Activated gamma-delta T cell (primary cell): ENCODE measurements around the gene BYSL.
"Not testable (repeated sequence)": the region's sequence is repeated elsewhere in the genome, so short reads cannot be mapped to it uniquely, and the experiment has no call there.

Experiments used
- DNase-seq: peaks from one replicate; lab custom pipeline; 2025; lab: John Stamatoyannopoulos, UW

Gene BYSL

DNA sequence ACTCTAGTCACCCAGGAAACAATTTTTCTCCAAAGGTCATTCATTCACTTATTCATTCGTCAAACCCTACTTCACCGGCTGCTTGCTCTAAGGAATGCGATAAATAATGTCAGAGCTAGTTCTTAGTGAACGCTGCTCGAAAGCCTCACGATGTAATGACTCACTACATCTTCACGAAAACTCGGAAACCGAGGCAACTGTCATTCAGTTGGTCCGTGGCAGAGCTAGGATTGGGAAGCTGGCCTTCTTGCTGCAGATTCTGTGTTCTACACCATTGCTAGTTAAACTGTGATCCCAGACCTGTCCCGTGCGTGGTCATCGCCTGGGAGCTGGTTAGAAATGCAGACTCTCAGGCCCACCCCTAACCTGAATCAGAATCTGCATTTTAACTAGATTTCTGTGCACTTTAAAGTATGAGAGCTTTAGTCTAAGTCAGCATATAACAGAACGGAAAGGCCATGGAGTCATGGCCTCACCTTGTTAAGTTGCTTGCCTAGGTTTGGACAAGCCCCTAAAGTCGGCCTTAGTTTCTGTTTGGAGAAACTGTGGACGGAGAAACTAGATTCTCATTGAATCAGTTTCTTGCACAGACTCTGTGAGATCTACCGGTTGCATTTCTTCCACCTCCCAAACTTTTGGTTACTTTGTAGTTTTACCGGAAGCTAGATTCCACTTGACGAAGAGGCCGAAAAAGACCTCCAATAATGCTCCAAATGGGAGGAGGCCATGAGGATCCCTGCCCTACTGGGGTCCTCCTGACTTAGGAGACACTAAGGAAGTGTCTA lies 21.0 kb downstream of the BYSL start:
- no peak for DNase-seq

DNA sequence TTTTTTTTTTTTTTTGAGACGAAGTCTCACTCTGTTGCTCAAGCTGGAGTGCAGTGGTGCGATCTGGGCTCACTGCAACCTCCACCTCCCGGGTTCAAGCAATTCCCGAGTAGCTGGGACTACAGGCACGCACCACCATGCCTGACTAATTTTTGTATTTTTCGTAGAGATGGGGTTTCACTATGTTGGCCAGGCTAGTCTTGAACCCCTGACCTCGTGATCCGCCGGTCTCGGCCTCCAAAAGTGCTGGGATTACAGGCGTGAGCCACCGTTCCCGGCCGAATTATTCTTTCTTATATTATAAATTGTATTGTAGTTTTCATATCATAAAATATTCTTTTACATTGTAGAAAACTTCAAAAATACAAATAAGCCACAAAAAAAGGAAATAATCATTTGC lies 21.6 kb downstream of the BYSL start:
- not testable (repeated sequence) for DNase-seq

DNA sequence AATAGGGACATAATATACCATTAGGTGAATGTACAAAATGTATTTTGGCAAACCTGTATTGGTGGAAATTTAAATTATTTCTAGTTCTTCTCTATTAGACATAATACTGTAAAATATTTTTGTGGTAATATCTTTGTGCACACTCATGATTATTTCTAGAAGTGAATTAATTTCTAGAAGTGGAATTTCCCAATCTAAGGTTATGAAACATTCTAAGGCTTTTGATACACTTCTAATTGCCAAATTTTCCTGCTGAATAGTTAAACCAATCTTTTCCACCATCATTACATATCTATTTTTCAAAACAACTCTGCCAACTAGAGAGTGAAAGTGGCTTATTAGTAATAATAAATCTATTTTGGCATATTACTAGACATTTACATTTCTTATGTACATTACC lies 22.2 kb downstream of the BYSL start:
- DNase-seq: no peak

DNA sequence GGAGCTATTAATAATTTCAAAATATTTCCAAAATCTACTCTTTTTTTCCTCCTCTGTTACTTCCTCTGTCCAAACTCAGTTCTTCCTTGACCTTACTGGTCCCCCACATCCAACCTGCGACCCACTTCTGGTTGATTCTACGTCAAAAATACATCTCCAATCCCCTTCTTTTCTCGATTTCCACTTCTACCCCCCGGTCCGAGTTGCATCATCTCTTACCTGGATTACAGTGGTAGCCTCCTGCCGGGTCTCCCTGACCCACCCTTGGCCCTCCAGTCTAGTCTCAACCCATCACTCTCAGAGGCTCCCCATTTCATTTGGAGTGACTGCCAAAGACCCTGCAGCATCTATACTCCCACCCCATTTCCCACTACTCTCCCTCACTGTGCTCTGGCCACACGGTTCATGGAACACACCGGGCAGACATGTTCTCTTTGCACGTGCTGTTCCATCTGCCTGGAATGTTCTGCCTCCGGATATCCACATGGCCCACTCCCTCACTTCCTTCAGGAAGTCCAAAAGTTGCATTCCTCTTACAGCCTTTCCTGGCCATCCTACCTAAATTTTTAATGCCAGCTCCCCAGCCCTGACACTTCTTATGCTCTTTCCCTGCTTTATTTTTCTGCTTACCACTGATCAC lies 26.4 kb downstream of the BYSL start:
- DNase-seq: no peak

DNA sequence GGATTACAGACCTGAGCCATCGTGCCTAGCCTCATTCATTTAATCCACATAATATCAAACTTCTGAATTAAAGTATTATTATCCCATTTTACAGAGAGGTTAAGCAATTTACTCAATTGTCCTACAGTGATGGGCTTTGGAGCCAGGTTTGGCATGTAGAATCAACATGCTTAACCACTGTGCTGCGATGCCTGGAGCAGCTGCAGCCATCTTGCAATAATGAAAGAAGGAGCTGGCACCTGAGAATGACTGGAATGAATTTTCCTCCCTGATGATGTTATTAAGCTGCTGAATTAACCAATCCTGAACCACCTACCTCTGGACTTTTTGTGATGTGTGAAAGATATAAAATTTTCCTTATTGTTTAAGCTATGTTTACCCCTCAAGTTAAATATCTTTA lies 33.4 kb downstream of the BYSL start:
- DNase-seq: no peak

DNA sequence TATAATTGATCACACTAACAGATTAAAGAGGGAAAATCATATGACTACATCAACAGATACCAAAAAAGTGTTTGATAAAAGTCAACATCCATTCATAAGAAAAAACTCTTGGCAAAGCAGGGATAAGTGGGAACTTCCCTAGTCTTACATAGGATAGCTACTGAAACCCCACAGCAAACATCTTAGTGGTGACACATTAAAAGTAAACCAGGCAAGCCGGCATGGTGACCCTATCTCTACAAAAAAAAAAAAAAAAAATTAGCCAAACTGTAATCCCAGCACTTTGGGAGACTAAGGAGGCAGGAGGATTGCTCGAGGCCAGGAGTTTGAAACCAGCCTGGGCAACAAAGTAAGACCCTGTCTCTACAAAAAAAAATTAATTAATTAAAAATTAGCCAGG lies 34.1 kb downstream of the BYSL start:
- no peak for DNase-seq

DNA sequence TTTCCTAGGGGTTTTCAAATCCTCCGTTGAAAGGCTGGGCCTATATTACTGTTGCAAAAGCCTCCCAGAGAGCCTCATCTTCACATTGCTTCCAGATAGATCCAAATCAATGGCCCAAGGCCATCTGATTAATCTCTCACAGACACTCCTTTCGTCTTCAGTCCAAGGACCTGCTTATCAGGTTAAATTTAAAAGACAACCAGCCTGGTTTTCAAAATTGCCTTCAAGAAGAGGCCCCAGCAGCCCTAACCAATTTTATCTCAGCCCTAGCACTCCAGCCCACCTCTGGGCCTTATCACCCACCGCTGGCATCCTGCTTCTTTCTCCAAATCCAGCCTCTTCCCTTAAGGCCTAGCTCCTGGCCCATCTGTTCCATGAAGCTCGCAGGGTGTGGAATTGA lies 35.8 kb downstream of the BYSL start:
- no peak for DNase-seq

DNA sequence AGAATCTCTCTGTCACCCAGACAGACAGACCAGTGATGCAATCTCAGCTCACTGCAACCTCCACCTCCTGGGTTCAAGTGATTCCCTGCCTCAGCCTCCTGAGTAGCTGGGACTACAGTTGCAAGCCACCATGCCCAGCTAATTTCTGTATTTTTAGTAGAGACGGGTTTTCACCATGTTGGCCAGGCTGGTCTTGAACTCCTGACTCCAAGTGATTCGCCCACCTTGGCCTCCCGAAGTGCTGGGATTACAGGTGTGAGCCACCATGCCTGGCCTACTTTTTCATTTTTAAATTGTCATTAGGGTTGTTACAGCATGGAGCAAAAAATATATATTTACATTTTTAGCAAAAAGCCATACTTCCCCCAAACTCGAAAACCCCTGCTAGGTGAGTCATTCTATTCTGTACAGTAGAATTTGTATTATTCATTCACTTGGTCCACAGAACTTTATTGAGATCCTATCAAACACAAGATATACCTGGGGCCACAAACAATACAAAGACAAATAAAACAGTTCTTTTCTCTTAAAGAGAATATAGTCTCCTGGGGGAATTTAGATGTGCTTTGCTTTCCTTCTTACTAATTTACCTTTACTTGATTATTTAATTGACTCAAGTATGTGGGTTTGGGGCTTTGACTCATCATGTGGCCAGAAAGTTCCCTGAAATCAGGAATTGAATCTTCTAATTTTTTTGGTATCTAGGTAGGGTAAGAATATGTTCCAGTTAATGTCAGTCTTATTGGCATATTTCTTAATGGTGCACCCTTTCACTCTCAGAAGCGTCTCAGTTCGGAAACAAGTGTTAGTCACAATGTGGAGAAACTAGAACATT lies 36.9 kb downstream of the BYSL start:
- no peak for DNase-seq

DNA sequence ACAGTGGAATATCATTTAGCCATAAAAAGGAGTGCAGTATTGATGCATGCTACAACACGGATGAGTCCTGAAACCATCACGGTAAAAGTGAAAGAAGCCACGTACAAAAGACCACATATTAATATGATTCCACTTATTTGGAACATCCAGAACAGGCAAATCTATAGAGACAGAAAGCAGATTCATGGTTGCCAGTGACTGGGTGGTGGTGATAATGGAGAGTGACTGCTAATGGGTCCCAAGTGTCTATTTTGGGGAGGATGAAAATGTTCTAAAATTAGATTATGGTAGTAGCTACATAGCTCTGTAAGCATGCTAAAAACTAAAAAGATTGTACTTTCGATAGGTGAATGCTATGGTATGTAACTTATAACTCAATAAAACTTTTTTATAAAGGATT lies 38.7 kb downstream of the BYSL start:
- no peak for DNase-seq

DNA sequence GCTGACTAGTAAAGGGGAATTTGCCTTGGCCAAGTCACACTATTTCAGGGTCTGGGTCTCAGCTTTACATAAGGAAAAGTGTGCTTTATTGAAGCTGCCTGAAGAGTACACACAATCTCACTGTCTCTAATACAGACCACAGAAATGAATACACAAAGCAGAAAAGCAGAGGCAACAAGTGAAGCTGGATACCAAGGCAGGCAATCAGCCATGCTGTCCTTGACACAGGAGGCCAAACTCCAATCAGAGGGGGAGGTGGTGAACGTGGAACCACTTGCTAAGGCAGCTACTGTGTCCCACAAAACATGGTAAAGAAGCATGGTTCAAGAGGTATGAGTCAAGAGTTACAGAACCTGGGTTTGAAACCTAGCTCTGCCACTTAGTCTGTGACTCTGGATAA lies 42.1 kb downstream of the BYSL start:
- DNase-seq: no peak

DNA sequence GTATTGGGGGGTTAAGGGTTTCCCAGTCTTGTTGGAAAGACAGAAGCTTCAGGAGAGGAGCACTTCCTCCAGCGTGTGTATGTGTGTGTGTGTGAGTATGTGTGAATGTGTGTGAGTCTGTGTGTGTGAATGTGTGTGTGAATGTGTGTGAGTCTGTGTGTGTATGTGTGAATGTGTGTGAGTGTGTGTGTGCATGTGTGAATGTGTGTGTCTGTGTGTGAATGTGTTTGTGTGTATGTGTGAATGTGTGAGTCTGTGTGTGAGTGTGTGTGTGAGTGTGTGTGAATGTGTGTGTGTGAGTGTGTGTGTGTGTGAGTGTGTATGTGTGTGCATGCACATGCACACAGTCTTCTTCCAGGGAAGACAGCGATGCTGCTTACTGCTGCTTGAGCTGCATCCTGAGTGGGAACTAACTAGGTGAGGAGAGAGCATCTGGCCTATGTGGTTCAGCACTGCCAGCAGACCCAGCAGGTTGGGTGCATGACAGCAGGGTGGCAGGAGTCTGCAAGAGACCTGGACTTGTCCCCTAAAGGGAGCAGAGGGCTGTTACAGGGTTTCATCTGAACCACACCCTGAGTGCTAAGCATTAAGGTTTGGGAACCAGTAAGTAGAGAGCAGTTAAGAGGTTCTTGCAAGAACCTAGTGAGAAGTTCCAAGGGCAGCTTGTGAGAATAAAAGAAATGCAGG lies 43.0 kb downstream of the BYSL start:
- DNase-seq: no peak

DNA sequence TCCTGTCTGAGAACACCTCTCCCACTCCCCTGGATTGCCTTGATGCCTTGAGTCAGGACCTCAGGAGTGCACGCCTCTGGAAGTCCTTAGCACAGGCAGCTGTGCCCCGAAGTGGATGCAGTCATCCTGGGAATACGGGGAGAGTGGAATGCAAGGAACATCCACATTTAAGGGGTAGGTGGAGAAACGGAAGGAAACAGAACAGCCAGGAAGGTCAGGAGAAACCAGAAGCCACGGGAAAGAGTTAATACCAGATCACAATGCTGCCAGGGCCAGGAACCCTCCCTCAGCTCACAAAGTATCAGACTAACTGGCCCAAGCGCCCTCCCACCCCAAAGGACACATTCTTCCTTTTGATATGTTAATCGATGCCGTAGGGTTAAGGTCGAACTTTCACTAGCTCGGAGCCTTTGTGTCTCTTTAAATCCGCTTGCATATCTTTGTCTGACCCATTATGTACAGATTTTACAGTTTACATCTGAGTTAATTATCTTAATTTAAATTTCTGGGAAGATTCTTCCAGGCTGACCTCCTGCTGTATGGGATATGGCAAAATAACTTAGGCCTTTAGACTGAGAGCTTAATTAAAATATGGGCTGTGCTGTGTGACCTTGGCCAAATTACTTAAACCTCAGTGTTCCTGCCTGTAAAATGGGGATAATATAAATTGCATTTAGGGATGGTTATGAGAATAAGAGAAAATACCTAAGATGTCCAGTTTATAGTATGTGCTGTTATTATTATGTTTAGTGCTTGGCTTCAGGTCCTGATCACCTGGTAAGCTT lies 44.3 kb downstream of the BYSL start:
- DNase-seq: no peak

DNA sequence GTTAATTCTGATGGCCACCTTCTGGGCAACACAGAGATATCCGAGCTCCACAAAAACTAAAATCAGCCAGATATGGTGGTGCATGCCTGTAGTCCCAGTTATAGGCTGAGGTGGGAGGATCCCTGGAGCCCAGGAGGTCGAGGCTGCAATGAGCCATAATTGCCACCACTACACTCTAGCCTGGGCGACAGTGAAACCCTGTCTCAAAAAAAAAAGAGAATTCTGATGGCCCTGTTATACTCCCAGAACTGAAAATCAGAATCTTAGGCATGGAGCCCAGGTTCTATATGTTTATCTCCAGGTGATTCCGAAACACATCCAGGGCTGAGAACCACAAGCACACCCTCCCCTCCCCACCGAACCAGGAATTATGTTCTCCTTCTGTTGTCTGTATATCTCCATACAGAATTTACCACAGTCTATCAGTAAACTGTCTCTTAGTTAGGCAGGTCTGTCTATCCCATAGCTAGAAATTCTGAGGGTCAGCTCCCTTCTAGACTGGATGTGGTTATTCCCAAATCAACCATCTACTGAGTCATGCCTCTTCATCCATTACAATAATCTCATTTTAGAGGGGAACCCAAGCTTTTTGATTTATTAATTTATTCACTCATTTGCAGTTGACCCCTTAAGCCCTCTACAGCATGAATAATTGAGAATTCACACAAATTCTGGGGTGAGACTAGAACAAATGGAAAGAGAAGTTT lies 45.1 kb downstream of the BYSL start:
- DNase-seq: no peak

DNA sequence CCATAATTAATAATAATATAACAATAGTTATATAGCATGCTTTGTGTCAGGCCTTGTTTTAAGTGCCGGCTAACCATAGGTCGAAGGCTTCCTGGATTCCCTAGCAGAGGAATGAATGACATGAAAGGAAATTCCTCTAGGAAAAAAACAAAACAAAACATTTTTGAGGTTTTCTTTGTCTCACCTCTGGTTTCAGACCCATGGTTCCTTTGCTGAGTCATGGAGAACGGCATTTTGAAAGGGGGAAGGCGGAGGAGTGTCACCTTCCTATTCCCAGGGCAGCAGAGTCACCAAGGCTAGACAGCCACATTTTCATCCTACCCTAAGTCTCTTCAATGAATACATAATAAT lies 45.6 kb downstream of the BYSL start:
- no peak for DNase-seq

DNA sequence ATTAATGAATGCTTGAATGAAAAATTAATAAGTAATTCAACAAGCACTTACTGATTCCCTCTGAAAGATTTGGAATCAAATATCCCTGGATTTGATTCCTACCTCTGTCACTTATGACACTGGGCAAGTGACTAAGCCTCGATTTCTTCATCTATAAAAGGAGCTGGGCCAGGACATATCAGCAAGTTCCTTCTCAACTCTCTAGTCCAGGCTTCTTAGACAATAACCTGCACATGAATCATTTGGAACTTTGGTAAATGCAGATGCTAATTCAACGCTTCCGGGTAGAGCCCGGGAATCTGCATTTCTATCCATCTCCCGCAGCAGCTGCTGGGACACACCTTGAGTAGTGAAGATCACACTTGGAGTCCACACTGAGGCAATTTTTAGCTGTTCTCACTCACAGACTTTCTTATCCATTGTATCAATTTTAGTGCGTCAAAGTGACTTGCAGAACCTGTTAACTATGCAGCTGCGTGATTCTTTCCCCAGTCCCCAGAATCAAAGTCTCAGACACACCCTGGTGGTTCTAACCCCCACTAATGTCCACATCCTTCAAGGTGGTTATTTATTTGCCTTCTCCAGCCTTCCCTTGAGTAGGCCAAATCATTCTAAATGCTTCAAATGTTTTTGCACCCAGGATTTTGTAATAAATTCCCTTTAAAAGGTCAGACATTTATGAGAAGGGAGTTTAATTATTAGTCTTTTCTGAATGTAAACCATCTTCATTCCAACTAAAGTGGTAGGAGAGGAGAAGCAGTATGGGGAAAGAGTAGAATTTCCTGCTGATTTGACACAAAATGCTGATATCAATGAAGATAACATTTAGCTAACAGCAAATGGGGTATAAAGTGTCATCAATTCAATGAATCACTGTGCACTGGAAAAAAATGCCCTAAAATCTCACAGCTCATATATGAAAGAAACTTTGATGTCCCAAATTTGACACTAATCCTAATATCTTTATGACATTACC lies 46.3 kb downstream of the BYSL start:
- no peak for DNase-seq

DNA sequence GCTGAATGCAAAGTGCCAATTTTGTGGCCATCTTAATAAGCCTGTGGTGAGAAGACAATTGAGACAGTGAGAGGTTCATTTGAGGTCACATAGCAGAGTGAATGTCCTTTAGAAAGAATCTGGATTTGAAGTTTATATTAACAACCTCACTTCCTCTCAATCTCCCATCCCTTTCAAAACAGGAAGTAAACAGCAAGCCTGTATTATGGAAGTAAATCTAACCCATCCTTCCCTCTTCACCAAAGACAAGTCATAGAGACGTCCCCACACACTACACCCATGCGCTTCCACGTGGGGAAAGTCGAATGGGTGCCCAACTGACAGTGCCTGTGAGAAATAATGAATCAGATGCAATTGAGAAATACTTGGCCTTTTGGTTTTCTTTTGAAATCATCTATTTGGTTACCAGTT lies 49.1 kb downstream of the BYSL start:
- DNase-seq: no peak

DNA sequence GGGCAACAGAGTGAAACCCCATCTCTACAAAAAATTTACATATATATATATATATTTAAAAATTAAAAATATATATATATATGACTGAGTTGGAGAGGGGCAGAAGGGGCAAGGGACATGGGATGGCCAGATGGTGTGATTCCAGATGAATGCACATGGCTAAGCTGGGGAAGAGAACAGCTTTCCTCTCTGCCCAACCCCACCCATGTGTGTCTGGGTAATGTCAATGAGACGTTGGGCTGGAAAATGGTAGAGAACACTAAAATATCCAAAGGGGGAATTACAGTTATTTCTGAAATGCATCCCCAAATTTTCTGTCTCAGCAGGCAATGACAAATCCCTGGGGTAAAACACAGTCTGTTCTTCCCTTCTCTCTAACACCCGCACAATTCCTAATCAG lies 51.5 kb downstream of the BYSL start:
- DNase-seq: no peak

DNA sequence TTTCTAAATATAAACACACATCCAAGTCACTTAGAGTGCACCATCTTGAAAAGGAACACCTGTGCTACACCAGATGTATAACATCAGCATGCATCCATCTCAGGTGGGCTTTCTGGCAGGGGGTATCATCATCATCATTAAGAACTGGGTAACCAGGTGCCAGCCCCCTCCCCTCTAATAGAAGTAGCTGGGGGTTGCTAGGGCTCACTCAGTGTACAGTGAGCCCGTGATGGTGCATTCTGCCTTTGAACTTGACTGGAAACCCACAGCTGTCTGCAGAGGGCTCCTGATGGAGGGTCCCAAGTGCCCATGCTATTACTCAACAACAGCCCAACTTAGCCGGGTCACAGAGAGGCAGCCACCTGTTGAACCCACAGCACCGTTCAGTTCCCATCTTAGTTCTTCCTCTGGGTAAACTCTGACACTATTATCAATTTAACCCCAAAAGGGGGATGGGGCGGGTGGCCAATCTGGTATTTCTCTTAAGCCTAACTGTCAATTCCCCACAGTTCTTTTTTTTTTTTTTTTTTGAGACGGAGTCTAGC lies 53.1 kb downstream of the BYSL start:
- no peak for DNase-seq

DNA sequence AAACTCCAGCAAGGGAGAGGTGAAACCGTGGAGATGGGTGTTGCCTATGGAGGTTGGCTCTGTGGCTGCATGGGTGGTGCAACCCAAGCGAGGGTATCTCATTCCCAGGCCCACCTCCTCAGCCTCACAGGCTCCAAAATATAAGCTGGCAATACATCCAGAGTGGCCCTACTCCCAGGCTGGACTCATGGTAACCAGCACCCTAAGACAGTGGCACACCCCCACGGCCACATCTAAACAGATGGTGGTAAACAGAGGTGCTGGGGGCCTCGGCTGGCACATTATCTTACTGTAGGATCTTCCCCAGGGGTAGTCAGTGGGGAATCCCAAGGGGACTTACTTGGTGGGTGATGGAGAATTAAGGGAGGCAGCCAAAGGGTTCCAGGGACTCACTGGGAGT lies 54.0 kb downstream of the BYSL start:
- DNase-seq: no peak
